ENCODE data around the gene MCF2L2.

DNA sequence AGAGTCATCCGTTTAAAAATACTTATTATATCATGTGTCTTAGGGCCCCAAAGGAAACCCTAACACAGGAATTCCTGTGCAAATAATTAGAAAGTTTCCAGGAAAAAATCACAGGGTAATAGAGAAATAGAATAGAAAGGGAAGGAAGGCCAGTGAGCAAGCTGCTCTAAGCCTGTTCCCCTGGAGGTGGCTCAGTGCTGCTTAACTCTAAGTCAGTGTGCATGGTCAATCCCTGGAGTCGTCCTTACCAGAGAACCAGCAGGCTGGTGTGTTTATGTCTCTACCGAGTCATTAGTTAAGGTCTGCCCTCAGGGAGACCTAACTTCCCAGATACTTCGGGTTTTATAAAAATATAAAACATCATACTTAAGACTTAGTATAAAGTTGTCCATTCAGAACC is 21.0 kb upstream of the MCF2L2 start:
- peak in 2 of 12 donors; percentile 18 to 35 for TF ChIP-seq CTCF (IDR thresholded peaks at IDR 0.05)
- TF ChIP-seq POLR2A (IDR thresholded peaks at IDR 0.05) = no peak
